IPS-NIHi7 (cell line): ENCODE measurements around the gene DDX10.
"Not testable (repeated sequence)": the region's sequence is repeated elsewhere in the genome, so short reads cannot be mapped to it uniquely, and the experiment has no call there.

Experiments
- DNase-seq: peaks from one replicate; pipeline ENCODE4 v3.0.0; 2012; ENCODE audit warnings: mixed read lengths; ENCODE audit errors: extremely low spot score

The DDX10 gene

DNA sequence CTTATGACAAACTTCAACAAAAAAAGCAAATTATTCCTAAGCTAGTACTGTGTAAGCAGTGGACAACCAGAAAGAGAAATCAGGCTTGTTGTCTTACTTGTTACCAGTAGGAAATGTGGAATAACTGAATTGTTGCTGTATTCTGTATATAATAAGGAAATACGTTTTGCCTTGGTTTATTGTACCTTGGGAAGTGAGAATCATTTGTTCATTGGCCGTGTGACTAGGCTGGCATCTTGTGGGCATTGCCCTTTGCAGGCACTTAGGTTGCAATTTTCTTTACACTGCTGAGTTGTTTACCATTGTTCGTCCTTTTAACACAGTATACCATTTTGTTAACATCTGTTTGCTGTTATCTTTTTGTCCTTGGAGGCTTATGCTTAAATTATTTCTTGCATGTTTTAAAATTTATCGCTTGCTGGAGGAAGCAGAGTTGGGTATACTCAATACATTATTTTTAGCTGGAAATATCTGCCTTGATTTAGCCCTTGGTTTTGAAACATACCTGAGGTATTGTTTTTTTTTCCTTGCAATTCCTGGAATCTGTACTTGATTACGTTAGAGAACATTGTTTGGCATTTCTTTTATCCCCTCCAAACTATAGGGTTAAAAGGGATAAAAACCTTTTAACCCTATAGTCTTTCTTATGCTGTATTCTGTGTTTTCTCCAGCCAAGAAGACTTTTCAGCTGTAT is 109.3 kb downstream of the DDX10 start:
- no peak for DNase-seq

DNA sequence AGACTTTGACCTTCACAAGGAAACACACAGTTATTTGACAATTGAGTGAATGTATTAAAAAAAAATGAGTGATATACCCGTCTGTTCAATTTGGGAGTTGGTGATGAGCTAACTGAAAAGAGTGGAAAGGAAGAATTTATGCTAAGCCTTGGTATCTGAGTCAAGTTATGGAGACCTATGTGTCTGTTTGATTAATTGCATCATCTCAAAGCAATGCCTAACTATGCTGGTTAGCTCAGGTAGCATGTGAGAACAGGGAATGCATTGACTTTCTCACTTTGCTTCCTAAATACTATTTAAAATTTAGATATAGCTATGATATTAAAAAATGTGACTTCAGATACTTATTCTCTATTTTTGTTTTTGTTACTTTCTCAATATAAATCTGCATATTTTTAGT is 110.5 kb downstream of the DDX10 start:
- no peak for DNase-seq

DNA sequence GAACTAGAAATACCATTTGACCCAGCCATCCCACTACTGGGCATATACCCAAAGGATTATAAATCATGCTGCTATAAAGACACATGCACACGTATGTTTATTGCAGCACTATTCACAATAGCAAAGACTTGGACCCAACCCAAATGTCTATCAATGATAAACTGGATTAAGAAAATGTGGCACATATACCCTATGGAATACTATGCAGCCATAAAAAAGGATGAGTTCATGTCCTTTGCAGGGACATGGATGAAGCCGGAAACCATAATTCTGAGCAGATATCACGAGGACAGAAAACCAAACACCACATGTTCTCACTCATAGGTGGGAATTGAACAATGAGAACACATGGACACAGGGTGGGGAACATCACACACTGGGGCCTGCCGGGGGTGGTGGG is 114.3 kb downstream of the DDX10 start:
- DNase-seq, result not testable (repeated sequence)

DNA sequence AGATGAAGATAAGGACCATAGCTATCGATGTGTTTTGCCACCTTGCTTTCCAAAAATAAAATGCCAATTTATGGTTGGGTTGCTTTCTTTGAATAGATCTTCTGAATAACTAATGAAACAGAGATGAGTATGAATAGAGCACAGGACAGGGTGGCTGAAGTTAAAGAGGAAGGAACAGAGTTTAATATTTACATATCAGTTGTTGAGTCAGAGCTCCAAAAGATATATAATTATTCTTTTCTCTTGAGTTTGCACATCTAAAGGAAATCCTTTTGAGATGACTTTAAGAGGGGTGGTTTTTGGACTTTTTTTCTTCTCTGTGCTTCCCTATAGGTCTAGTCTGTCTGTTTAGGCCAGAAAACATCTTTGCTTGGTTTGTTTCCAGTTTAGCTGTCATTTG is 115.2 kb downstream of the DDX10 start:
- no peak for DNase-seq

DNA sequence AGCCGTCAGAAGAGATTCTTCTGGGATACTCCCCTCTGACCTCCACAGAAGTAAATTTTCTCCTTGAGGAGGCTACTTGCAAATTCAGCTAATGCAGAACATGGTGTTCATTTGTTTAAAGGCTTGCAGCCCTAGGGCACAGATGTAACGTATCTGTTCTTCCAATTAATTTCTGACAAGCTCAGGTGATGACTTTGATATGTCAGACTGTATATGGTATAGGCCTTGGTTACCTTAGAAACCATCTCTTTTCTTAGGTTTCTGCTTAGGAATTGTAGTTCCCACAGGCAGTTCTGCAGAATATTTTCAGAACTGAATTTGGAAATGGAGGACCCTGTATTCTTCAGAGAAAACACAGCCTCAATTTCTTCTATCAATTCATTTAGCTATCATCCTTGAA is 117.1 kb downstream of the DDX10 start:
- no peak for DNase-seq

DNA sequence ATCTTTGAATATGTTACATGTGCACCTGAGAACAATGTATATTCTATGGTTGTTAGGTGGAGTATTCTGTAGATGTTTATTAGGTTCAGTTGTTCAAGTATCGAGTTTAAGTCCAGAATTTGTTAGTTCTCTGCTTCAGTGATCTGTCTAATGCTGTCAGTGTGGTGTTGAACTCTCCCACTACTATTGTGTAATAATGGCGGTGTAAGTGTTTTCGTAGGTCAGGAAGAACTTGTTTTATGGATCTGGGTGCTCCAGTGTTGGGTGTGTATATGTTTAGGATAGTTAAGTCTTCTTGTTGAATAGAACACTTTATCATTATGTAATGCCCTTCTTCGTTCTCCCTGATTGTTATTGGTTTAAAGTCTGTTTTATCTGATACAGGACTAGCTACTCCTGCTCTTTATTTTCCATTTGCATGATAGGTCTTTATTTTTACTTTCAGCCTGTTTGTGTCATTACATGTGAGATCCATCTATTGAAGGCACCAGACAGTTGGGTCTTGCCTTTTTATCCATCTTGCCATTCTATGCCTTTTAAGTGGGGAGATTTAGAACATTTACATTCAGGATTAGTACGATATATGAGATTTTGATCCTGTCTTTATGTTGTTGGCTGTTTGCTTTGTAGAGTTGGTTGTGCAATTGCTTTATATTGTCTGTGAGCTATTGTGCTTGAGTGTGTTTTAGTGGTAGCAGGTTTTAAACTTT is 121.6 kb downstream of the DDX10 start:
- no peak for DNase-seq

DNA sequence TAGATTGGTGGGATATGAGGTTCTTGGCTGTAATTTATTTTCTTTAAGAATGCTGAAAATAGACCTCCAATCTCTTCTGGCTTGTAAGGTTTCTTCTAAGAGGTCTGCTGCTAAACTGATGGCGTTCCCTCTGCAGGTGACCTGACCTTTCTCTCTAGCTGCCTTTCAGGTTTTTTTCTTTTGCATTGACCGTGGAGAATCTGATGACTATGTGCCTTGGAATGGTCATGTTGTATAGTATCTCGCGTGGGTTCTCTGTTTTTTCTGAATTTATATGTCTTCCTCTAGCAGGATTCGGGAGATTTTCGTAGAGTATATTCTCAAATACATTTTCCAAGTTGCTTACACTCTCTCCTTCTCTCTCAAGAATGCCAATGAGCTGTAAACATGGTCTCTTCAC is 122.2 kb downstream of the DDX10 start:
- no peak for DNase-seq

DNA sequence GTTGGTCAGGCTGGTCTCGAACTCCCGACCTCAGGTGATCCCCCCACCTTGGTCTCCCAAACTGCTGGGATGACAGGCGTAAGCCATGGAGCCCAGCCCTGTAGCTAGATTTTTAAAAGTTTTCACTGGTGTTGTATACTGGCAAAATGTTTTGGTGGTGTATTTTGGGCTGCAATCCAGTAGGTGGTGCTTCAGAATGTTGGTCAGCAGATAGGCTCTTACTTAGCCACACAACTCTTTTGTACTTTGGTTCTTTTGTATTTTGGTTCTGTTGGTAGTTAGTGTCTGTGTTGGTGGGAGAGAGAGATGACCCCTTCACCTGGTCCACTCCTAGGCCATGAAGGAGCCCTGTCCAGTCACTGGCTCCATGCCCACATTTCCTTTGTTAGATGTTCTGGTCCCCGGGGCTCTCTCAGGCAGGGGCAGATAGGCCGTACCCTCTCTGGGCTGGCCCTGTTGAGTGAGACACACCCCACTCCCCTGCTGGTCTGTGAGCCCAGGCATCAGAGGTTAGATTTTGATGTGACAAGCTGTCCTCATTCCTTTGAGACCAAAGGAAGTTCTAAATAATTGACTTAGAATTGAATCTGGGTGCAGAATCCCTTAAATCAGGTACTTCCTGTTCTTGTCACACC is 123.8 kb downstream of the DDX10 start:
- peak; percentile 38 for DNase-seq

DNA sequence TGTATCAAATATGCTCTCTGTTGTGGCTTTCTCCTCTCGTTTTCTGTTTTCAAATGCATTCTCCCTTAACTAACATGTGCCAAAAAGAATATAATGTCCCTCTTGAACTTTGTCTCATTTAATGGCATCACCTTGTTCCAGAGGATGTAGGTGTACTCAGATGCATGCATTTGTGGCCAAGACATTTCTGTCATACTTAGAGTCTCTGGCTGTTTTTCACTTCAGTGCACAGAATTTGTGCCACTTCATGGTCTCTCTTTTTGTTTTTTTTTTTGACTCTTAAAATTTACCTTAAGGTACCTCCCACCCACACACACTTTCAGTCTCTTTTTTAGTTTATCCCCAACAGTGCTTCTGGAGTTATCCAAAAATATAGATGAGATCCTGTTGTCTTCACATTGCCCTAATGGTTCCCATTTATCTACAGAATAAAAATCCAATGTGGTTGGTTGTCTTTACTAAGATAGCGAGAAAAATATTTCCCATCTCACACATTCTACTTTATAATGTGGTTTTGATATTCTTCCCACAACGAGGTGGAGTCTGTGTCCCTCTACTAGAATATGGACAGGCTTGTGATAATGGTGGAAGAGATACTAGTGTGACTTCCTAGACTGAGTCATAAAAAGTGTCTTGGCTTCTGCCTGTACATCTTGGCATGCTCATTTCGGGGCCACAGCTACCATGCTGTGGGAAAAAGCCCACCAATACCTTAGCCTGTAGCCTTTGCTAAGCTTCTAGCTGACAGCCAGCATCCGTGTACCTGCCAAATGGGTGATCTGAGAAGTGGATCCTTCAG is 125.8 kb downstream of the DDX10 start:
- no peak for DNase-seq

DNA sequence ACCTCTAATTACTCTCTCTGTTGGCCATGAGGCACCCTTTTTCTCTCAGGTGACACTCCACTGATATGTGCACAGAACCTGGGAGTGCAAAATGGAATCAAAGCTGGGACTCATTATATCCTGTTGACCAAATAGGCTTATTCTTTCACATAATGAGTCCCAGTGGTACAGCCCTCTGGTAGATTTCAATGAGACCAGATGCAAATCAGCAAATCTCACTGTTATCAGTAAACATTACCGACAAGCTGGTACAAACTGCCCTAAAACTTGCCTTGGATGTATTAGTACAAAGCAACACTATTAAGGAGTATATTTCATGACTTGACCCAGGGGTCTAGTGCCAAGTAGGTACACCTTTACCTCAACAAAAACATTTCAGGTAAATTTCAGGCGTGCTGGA is 128.3 kb downstream of the DDX10 start:
- DNase-seq, result no peak

DNA sequence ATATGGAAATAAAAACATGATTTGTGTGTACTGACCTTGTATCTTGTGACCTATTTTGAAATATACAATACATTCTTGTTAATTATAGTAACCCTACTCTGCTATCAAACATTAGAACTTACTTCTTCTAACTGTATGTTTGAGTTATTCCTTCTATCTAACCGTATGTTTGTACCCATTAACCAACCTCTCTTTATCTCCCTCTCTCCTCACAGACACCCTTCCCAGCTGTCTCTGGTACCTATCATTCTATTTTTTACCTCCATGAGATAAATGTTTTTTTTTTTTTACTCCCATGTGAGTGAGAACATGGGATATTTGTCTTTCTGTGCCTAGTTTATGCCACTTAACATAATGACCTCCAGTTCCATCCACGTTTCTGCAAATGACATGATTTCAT is 128.7 kb downstream of the DDX10 start:
- DNase-seq, result no peak

DNA sequence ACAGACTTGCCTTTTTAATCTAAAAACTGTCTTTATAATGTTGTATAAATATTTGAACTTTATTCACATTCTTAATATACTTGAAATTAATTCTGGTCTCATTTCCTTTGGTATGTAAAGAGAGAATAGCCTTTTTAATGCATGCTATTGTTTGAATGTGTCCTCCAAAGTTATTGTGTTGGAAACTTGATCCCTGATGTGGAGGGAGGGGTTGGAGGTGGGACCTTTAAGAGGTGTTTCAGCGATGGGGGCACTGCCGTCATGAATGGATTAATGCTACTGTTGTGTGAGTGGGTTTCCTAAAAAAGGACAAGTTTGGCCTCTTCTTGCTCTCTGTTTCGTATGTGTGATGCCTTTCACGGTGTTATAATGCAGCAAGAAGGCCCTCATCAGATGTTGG is 131.7 kb downstream of the DDX10 start:
- no peak for DNase-seq

DNA sequence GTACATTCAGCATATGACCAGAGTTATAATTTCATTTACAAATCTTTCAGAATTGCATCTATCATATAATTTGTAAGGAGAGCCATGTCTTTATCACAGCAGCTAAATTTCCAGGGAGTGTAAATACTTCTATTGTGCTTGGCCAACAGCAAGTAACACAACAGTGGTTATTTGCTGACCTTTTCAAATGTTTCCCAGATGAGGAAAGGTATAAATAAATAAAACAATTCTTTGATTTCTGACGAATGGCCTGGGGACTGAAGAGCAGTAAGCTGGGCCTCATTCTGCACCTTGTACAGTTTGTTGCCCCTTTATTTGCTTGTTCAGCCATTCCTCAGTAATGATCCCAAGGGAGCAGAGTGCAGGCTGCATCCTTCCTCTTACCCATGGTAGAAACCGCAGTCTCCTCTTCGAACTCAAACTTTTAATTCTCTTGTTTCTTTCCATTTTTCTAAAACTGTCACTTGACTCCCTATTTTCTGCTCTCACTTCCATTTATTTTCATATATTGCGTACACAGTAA is 132.8 kb downstream of the DDX10 start:
- DNase-seq, result no peak

DNA sequence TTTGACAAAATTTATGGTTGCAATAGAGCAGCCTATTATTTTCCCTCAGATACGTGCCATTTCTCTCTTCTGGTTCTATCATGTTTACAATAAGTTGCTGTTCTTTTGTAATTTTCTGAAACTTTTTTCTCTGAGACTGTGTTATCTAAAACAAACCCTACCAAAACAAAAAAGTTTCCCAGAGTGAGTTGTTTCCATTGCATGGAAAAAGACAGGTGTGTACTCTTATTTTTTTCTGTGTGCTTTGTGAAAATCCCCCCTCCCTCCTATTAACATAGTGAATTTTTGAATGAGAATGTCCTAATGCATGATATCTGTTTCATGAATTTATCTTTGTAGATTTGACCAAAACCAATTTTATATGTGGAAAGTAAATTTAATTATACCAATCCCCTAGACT is 137.6 kb downstream of the DDX10 start:
- no peak for DNase-seq

DNA sequence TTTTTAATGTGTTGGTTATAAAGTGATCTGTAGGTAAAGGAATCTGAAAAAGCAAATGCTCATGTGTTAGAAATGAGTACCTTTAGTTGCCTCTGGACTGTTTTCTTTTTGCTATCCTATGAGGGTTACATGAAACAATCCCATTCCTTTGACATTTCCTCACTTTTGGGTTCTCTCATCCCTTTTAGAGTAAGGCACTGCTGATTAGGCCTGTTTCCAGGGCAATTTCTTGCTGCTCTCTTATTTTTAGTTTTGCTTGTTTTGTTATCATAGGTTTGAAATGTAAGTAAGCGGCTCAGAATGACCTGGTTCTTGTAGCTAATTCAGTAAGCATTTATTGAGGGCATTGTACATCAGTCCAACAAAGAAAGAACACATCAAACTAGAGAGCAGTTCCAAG is 138.9 kb downstream of the DDX10 start:
- DNase-seq, result no peak

DNA sequence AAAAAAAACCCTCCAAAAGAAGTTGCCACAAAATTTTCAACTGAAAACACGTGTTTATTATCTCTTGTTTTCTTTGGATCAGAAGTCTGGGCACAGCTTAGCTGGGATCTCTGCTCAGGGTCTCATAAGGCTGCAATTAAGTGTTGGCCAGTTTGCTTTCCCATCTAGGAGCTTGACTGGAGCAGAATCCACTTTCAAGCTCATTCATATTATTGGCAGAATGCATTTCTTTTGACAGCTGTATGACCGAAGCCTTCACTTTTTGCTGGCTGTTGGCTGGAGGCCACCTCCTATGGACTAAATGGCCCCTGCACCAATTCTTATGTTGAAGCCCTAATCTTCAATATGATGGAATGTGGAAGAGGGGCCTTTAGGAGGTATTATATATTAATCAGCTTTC is 139.6 kb downstream of the DDX10 start:
- DNase-seq, result no peak

DNA sequence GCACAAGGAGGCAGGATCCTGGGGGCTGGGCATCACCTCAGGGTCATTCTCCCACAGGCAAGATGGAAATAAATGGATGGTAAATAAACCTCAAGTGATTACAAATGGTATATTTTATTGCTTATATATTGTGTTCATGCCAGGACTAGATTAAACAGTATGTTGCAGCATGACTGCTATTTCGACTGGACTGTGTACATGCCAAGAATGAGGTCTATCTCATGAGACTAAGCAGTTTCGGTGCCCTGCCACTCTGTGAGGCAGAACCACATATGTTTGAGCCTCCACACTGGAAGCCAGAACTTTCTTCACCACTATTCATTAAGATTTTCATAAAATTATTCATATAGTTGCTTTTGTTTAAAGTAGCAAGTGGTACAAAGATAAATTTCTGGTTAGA is 140.2 kb downstream of the DDX10 start:
- DNase-seq, result no peak

DNA sequence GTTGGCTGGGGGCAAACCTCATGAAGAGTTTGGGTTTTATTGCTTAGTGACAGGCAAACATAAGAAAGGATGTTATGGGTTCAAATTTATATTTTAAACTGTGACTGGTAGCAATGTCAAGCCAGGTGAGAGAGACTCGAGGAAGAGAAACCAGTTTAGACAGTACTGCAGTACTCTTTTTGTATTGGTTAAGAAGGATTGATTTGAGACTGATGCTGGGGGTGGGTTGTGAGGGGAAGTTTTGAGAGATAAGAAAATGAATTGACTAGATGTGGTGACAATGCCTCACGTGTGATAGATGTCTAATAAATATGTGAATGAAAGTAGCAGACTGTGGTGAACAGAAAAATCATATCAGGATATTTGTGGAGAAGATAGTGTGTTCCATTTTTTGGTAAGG is 142.4 kb downstream of the DDX10 start:
- no peak for DNase-seq

DNA sequence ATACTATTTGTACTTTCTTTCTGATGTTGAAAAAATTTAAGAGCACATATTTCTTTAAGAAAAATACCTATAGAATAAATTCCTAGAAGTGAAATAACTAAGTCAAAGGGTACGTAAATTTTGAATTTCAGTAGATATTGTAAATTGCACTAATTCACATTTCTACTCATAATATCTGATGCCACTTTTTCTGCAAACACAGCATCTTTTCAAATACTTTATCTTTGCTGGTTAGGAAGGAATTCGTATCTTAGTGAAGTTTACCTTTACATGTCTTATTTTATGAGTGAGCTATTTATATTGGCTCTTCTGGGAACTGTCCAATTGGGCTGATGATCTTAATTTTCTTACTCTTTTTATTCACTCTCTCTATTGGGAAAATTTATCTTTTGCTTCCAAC is 148.2 kb downstream of the DDX10 start:
- no peak for DNase-seq

DNA sequence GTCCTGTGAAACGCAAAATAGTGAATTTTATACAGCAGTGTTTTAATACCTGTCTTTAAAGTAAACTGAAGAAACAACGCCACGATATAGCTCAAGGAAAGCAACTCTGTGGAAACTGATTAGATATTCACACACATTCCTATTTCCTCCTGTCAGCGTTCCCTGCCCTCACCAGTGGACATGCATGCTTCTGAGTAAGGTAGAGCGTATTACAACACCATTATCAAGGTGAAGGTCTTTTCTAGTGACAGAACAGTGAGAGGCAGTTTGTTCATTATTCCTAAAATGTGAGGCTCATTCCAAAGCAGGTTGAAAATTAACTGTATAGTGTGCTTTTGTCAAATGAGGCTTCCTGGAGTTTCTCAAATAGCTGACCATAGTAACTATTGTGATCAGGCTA is 153.1 kb downstream of the DDX10 start:
- DNase-seq, result no peak

DNA sequence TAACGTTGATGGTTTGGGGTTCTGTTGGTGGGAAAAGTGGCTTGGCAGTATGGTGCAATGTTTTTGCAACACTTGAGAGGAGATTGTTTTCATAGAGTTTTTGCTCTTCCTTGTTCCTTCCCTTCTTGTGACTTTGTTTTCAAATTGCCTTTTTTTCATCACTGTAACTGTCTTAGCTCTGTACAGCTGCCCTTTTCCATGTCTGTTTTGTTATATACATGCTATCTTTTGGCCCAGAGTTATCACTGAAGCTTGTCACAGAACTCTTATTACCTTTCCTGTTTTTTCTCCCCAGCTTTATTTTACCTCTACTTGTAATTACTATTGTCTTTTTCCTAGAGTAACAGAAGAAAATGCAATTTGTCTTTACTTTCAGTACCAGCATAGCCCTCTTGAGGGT is 154.1 kb downstream of the DDX10 start:
- no peak for DNase-seq

DNA sequence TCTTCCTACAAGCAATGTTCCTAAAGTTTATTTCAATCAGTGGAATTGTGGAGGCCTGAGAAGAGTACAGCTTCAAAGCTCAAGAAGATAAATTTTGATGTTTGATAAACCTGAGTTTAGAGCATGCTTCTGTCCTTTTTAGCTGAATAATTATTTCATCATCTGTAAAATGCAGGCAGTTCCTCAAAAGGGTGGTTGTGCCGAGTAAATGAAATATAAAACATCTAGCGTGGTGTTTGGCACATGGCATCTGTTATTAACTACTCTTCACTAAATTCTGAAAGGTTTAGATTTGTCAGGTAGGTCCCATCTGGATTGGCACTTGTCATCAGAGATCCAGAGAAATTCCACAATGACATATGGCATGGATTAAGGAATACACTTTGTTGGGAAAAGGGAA is 155.1 kb downstream of the DDX10 start:
- no peak for DNase-seq
